Measurements from ENCODE around the gene STRBP. TPM values are rescaled to one million over a fixed set of nuclear protein-coding genes. Genes with fewer than 3 reads are reported as not detected.
"Not testable (repeated sequence)": the region's sequence is repeated elsewhere in the genome, so short reads cannot be mapped to it uniquely, and the experiment has no call there.

Gene STRBP
- total and polyA plus RNA-seq, 2 donors: 41.8 to 48.4 TPM

GRCh38 chr9:123261006-123261677 is 7.2 kb downstream of the STRBP start:
- Histone ChIP-seq H3K27ac (ENCODE audit: low read depth in 1 of 2, low read length in 1 of 2) (no peak overlapping the region), H3K4me1 (ENCODE audit: control insufficient read depth in 2 of 2, insufficient read depth in 2 of 2, low read length in 2 of 2) (peaks cover 3 to 4% of the 10 kb centered on the region in 2 donors)

GRCh38 chr9:123260340-123260739 is 8.0 kb downstream of the STRBP start:
- Histone ChIP-seq H3K36me3 (ENCODE audit: control insufficient read depth in 2 of 2, insufficient read depth in 2 of 2, low read length in 1 of 2) (no peaks in the 10 kb centered on the region), H3K4me1 (ENCODE audit: control insufficient read depth in 2 of 2, insufficient read depth in 2 of 2, low read length in 2 of 2) (peaks cover 0 to 3% of the 10 kb centered on the region in 2 donors), H3K4me3 (ENCODE audit: low read length in 2 of 2) (no peak overlapping the region), H3K27me3 (ENCODE audit: control insufficient read depth in 2 of 2, insufficient read depth in 1 of 2, low read length in 1 of 2) (no peaks in the 10 kb centered on the region), H3K9me3 (ENCODE audit: control insufficient read depth in 2 of 2, insufficient read depth in 1 of 2, low read length in 1 of 2) (no peaks in the 10 kb centered on the region), H3K27ac (ENCODE audit: low read depth in 1 of 2, low read length in 1 of 2) (no peak overlapping the region)
- no peak for DNase-seq (ENCODE audit: low read depth in 6 of 9, low spot score in 9 of 9)
- WGBS: 78% methylated on average over 2 of the region's 2 CpGs

More at GRCh38 chr9:123261006-123261677, 7.2 kb downstream of the STRBP start:
- Histone ChIP-seq H3K36me3 (ENCODE audit: control insufficient read depth in 2 of 2, insufficient read depth in 2 of 2, low read length in 1 of 2) (no peaks in the 10 kb centered on the region), H3K4me3 (ENCODE audit: low read length in 2 of 2) (no peak overlapping the region), H3K9me3 (ENCODE audit: control insufficient read depth in 2 of 2, insufficient read depth in 1 of 2, low read length in 1 of 2) (no peaks in the 10 kb centered on the region), H3K27me3 (ENCODE audit: control insufficient read depth in 2 of 2, insufficient read depth in 1 of 2, low read length in 1 of 2) (no peaks in the 10 kb centered on the region)
- DNase-seq (ENCODE audit: low read depth in 6 of 9, low spot score in 9 of 9): no peak
- WGBS: 96% methylated on average over 3 of the region's 3 CpGs

- Histone ChIP-seq H3K27ac (ENCODE audit: low read depth in 1 of 2, low read length in 1 of 2) (no peak overlapping the region), H3K9me3 (ENCODE audit: control insufficient read depth in 2 of 2, insufficient read depth in 1 of 2, low read length in 1 of 2) (no peaks in the 10 kb centered on the region), H3K4me1 (ENCODE audit: control insufficient read depth in 2 of 2, insufficient read depth in 2 of 2, low read length in 2 of 2) (peaks cover 0 to under 1% of the 10 kb centered on the region in 2 donors), H3K27me3 (ENCODE audit: control insufficient read depth in 2 of 2, insufficient read depth in 1 of 2, low read length in 1 of 2) (no peaks in the 10 kb centered on the region), H3K4me3 (ENCODE audit: low read length in 2 of 2) (no peak overlapping the region), H3K36me3 (ENCODE audit: control insufficient read depth in 2 of 2, insufficient read depth in 2 of 2, low read length in 1 of 2) (no peaks in the 10 kb centered on the region)
- 98% methylated on average over 3 of the region's 3 CpGs for WGBS
- no peak for DNase-seq (ENCODE audit: low read depth in 6 of 9, low spot score in 9 of 9)
Observed at GRCh38 chr9:123257276-123257675, 11.1 kb downstream of the STRBP start.

- H3K9me3 ChIP-seq (ENCODE audit: control insufficient read depth in 2 of 2, insufficient read depth in 1 of 2, low read length in 1 of 2): no peaks in the 10 kb centered on the region
- no peaks in the 10 kb centered on the region for H3K36me3 ChIP-seq (ENCODE audit: control insufficient read depth in 2 of 2, insufficient read depth in 2 of 2, low read length in 1 of 2)
- no peak overlapping the region for H3K4me3 ChIP-seq (ENCODE audit: low read length in 2 of 2)
- no peaks in the 10 kb centered on the region for H3K27me3 ChIP-seq (ENCODE audit: control insufficient read depth in 2 of 2, insufficient read depth in 1 of 2, low read length in 1 of 2)
- 94% methylated on average over 3 of the region's 3 CpGs for WGBS
- DNase-seq (ENCODE audit: low read depth in 6 of 9, low spot score in 9 of 9): no peak
- H3K27ac ChIP-seq (ENCODE audit: low read depth in 1 of 2, low read length in 1 of 2): no peak overlapping the region
- H3K4me1 ChIP-seq (ENCODE audit: control insufficient read depth in 2 of 2, insufficient read depth in 2 of 2, low read length in 2 of 2): no peaks in the 10 kb centered on the region
Observed at GRCh38 chr9:123255718-123256117, 12.7 kb downstream of the STRBP start.

GRCh38 chr9:123253204-123253603 is 15.2 kb downstream of the STRBP start:
- no peaks in the 10 kb centered on the region for H3K27me3 ChIP-seq (ENCODE audit: control insufficient read depth in 2 of 2, insufficient read depth in 1 of 2, low read length in 1 of 2)
- no peak for DNase-seq (ENCODE audit: low read depth in 6 of 9, low spot score in 9 of 9)
- H3K4me3 ChIP-seq (ENCODE audit: low read length in 2 of 2): no peak overlapping the region
- no peak overlapping the region for H3K27ac ChIP-seq (ENCODE audit: low read depth in 1 of 2, low read length in 1 of 2)
- H3K4me1 ChIP-seq (ENCODE audit: control insufficient read depth in 2 of 2, insufficient read depth in 2 of 2, low read length in 2 of 2): no peaks in the 10 kb centered on the region
- WGBS: 91% methylated on average over 1 of the region's 1 CpG
- H3K36me3 ChIP-seq (ENCODE audit: control insufficient read depth in 2 of 2, insufficient read depth in 2 of 2, low read length in 1 of 2): no peaks in the 10 kb centered on the region
- H3K9me3 ChIP-seq (ENCODE audit: control insufficient read depth in 2 of 2, insufficient read depth in 1 of 2, low read length in 1 of 2): no peaks in the 10 kb centered on the region

- Histone ChIP-seq H3K4me3 (ENCODE audit: low read length in 2 of 2) (no peak overlapping the region), H3K36me3 (ENCODE audit: control insufficient read depth in 2 of 2, insufficient read depth in 2 of 2, low read length in 1 of 2) (no peaks in the 10 kb centered on the region), H3K27me3 (ENCODE audit: control insufficient read depth in 2 of 2, insufficient read depth in 1 of 2, low read length in 1 of 2) (no peaks in the 10 kb centered on the region), H3K4me1 (ENCODE audit: control insufficient read depth in 2 of 2, insufficient read depth in 2 of 2, low read length in 2 of 2) (no peaks in the 10 kb centered on the region), H3K9me3 (ENCODE audit: control insufficient read depth in 2 of 2, insufficient read depth in 1 of 2, low read length in 1 of 2) (no peaks in the 10 kb centered on the region), H3K27ac (ENCODE audit: low read depth in 1 of 2, low read length in 1 of 2) (no peak overlapping the region)
- DNase-seq (ENCODE audit: low read depth in 6 of 9, low spot score in 9 of 9): no peak
- 81% methylated on average over 1 of the region's 1 CpG for WGBS
Observed at GRCh38 chr9:123251741-123252140, 16.6 kb downstream of the STRBP start.

GRCh38 chr9:123251324-123251723 is 17.1 kb downstream of the STRBP start:
- H3K27ac ChIP-seq (ENCODE audit: low read depth in 1 of 2, low read length in 1 of 2): no peak overlapping the region
- H3K27me3 ChIP-seq (ENCODE audit: control insufficient read depth in 2 of 2, insufficient read depth in 1 of 2, low read length in 1 of 2): no peaks in the 10 kb centered on the region
- WGBS: 100% methylated on average over 1 of the region's 1 CpG
- H3K36me3 ChIP-seq (ENCODE audit: control insufficient read depth in 2 of 2, insufficient read depth in 2 of 2, low read length in 1 of 2): no peaks in the 10 kb centered on the region
- DNase-seq (ENCODE audit: low read depth in 6 of 9, low spot score in 9 of 9): no peak
- H3K4me1 ChIP-seq (ENCODE audit: control insufficient read depth in 2 of 2, insufficient read depth in 2 of 2, low read length in 2 of 2): no peaks in the 10 kb centered on the region
- no peaks in the 10 kb centered on the region for H3K9me3 ChIP-seq (ENCODE audit: control insufficient read depth in 2 of 2, insufficient read depth in 1 of 2, low read length in 1 of 2)
- H3K4me3 ChIP-seq (ENCODE audit: low read length in 2 of 2): no peak overlapping the region

- Histone ChIP-seq H3K9me3 (ENCODE audit: control insufficient read depth in 2 of 2, insufficient read depth in 1 of 2, low read length in 1 of 2) (no peaks in the 10 kb centered on the region), H3K27me3 (ENCODE audit: control insufficient read depth in 2 of 2, insufficient read depth in 1 of 2, low read length in 1 of 2) (no peaks in the 10 kb centered on the region), H3K4me3 (ENCODE audit: low read length in 2 of 2) (no peak overlapping the region), H3K27ac (ENCODE audit: low read depth in 1 of 2, low read length in 1 of 2) (no peak overlapping the region), H3K4me1 (ENCODE audit: control insufficient read depth in 2 of 2, insufficient read depth in 2 of 2, low read length in 2 of 2) (no peaks in the 10 kb centered on the region), H3K36me3 (ENCODE audit: control insufficient read depth in 2 of 2, insufficient read depth in 2 of 2, low read length in 1 of 2) (no peaks in the 10 kb centered on the region)
- no peak for DNase-seq (ENCODE audit: low read depth in 6 of 9, low spot score in 9 of 9)
- WGBS: 96% methylated on average over 1 of the region's 1 CpG
Observed at GRCh38 chr9:123250504-123250903, 17.9 kb downstream of the STRBP start.

- H3K27me3 ChIP-seq (ENCODE audit: control insufficient read depth in 2 of 2, insufficient read depth in 1 of 2, low read length in 1 of 2); H3K36me3 ChIP-seq (ENCODE audit: control insufficient read depth in 2 of 2, insufficient read depth in 2 of 2, low read length in 1 of 2); DNase-seq (ENCODE audit: low read depth in 6 of 9, low spot score in 9 of 9); H3K27ac ChIP-seq (ENCODE audit: low read depth in 1 of 2, low read length in 1 of 2); H3K9me3 ChIP-seq (ENCODE audit: control insufficient read depth in 2 of 2, insufficient read depth in 1 of 2, low read length in 1 of 2); H3K4me3 ChIP-seq (ENCODE audit: low read length in 2 of 2); H3K4me1 ChIP-seq (ENCODE audit: control insufficient read depth in 2 of 2, insufficient read depth in 2 of 2, low read length in 2 of 2): not testable (repeated sequence)
- WGBS: 97% methylated on average over 4 of the region's 4 CpGs
Observed at GRCh38 chr9:123249162-123249561, 19.2 kb downstream of the STRBP start.

Data from thymus (tissue), 11 donors.